Measurements from ENCODE around the gene WDR31. TPM values are rescaled to one million over a fixed set of nuclear protein-coding genes. Genes with fewer than 3 reads are reported as not detected.
"Not testable (repeated sequence)": the region's sequence is repeated elsewhere in the genome, so short reads cannot be mapped to it uniquely, and the experiment has no call there.

The WDR31 gene
- 1.7 TPM for total RNA-seq

GRCh38 chr9:113340011-113340699 lies at the start of gene WDR31:
WDR31 (minus strand) TSS chr9:113340275; CDS start chr9:113332022, 8,253 bp downstream.
- DNase-seq = peak; percentile 82

- no peak for DNase-seq
These were observed 49.4 kb upstream of the WDR31 start for GRCh38 chr9:113389451-113389850.

GRCh38 chr9:113388833-113389232 lies 48.8 kb upstream of the WDR31 start:
- DNase-seq = no peak

GRCh38 chr9:113387560-113388230 lies 47.6 kb upstream of the WDR31 start:
- no peak for DNase-seq

- DNase-seq = no peak
These were observed 46.7 kb upstream of the WDR31 start for GRCh38 chr9:113386571-113387393.

GRCh38 chr9:113381909-113382411 lies 41.9 kb upstream of the WDR31 start:
- DNase-seq = no peak

- not testable (repeated sequence) for DNase-seq
These were observed 41.4 kb upstream of the WDR31 start for GRCh38 chr9:113381441-113381840.

GRCh38 chr9:113380869-113381378 lies 40.8 kb upstream of the WDR31 start:
- DNase-seq = no peak

GRCh38 chr9:113379829-113380210 lies 39.7 kb upstream of the WDR31 start:
- not testable (repeated sequence) for DNase-seq

GRCh38 chr9:113379094-113379828 lies 39.2 kb upstream of the WDR31 start:
- not testable (repeated sequence) for DNase-seq

- DNase-seq = peak; percentile 77
These were observed 36.8 kb upstream of the WDR31 start, which contains the start of gene HDHD3 for GRCh38 chr9:113376634-113377567. HDHD3 (minus strand) TSS chr9:113376986; CDS start chr9:113374354, 2,632 bp downstream.

GRCh38 chr9:113375057-113376023 lies 35.3 kb upstream of the WDR31 start:
- no peak for DNase-seq

- no peak for DNase-seq
These were observed 33.8 kb upstream of the WDR31 start for GRCh38 chr9:113373676-113374392.

- no peak for DNase-seq
These were observed 33.2 kb upstream of the WDR31 start for GRCh38 chr9:113373256-113373655.

- no peak for DNase-seq
These were observed 32.0 kb upstream of the WDR31 start for GRCh38 chr9:113372059-113372458.

- no peak for DNase-seq
These were observed 30.8 kb upstream of the WDR31 start for GRCh38 chr9:113370806-113371325.

GRCh38 chr9:113369855-113370140 lies 29.7 kb upstream of the WDR31 start:
- DNase-seq = no peak

- DNase-seq = no peak
These were observed 29.1 kb upstream of the WDR31 start for GRCh38 chr9:113368982-113369854.
